GM12874 (cell line): ENCODE data around the gene NEUROD2.
A peak's percentile ranks its signal among the peaks of the same experiment; 100 is the strongest.

Experiments
- CTCF ChIP-seq: IDR thresholded peaks from 2 replicates; pipeline ENCODE4 v1.5.1; 2011; ENCODE audit warnings: low read depth, mild to moderate bottlenecking, control low read depth, low read length, moderate library complexity; ENCODE audit not compliant: insufficient read depth

The NEUROD2 gene

DNA sequence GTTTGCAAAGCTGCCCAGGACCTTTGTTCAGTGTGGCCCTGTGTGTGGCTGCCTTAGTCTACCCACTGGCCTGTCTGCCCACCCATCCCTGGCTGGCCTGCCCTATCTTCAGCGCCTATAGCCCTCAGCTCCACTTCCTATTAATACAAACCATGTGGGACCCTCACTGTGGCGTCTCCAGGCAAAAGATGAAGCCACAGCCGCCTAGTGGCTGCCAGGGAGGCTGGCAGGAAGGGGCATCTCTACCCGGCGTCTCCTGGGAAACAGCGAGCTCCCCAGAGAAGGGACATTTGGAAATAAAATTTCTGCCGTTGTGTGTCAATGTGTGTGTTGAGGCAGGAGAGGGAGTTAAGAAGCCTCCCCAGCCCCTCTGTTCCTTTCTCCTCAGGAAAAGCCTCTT lies 31.5 kb downstream of the NEUROD2 start:
- TF ChIP-seq CTCF: peak; percentile 71

DNA sequence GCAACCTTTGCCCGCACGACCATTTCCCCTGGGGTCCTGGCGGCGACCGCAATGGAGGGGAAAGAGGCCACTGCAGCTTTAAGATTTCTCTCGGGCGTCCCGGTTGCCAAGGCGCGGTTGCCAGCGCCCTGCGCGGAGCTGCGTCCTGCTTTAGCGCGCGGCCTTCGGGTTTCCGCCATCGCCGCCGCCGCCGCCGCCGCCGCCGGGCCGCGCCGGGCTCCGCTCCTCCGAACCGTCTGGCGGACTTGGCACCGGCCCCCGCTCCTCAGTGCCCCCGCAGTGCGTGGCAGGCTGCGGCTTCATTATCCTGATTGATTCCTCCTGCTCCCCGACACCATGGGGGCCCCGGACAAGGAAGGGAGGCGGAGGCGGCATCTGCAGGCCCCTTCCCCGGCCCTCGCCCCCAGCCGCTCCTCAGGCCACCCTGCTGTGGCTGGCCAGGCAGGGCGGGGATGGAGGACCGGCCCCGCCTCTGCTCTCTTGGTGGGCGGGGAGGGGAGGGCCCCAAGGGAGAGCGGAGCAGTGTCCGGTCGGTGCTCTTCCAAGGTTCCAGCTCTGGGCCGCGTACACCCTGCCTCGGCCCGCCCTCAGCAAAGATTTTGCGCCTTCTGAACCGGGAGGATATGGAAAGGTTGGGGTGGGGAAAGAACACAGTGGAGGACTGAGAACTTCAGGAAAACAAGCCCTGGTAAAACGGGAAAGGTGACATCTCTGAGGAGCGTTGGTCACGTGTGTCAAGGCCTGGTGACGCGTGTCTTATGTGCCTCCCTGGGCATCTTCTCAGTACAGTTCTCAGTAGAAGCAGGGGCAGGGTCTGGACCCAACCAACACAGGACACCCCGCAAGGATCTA lies 34.0 kb downstream of the NEUROD2 start:
- TF ChIP-seq CTCF: no peak

DNA sequence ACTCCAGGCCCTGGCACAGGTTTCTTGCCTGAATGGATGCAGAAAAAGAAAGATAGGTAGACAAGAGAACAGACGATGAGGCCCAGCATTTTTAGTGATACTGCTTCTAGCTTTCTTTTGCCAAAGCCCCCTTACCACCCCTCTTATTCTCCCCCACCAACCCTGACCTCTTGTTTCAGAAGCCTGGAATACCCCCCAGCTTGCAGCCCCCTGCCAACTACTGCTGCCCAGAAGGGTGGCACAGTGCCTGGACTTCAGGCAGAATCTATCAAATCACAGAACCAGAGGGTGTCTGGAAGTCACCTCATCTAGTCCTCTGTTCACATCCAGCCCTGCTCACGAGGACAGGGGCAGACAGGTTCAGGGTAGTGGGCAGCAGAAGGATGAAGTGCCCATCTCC lies 35.6 kb downstream of the NEUROD2 start:
- TF ChIP-seq CTCF: no peak

DNA sequence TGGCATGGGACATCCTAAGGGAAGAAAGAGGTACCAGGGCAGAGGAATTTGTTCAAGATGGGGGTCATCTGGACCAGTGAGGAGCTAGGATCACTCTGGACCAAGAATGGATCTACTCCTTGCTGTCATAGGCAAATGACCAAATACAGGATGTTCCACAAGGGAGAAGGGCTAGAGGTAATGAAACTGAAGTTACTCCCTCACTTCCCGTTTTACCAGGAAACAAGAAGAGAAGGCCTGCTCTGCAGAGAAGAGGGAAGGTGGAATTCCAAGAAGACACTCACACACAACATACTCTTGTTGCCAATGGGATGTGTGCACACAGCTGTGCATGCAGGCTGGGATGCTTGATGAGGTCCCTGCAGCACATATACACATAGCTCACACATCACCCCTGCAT lies 38.6 kb downstream of the NEUROD2 start:
- no peak for TF ChIP-seq CTCF

DNA sequence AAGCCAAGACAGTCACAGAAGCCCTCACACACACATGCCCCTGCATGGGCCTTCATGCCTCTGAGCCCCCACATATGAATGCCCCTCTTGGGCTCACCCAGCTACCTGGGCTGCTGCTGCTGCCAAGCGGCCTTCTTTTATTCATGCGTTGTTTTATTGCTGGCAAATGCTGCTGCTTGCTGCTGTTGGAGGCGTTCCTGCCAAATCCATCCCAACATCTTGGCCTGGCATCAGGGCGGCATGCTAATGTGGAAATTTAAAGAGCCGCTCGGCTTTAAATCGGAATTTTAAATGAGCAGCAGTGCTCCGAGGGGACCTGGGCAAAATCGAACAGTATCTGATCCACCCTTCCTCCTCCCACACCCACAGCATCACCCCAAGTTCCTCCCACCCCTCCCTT lies 39.0 kb downstream of the NEUROD2 start:
- TF ChIP-seq CTCF: no peak

GRCh38 chr17:39566094-39566850 lies 41.4 kb downstream of the NEUROD2 start:
- no peak for TF ChIP-seq CTCF

DNA sequence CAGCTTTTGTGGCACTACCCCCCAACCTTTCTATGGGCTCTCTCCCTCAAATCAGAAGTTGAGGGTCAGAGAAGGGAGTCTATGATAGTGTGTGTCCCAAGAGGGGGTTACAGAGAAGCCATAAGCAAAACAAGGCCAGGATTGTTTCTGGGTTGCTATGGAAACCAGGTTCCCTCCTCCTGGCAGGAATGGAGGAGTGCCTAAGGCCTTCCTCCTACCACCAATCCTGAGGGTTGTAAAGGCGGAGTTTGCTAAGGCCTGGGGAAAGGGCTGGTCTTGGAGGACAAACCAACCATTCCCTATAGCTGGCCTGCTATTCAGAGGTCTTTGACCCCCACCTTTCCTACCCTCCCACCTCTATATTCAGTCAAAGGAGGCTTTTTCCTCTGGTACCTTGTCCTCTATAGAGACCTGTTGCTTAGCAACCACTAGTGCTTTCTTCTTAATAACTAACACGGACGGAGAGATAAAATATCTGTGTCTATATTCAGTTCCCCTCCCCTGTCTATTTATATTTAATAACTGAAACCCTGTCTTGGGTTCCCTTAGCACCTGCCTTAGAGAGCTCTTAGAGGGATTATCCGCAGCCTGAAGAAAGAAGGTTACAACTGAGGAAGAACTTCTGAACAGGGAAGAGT lies 43.4 kb downstream of the NEUROD2 start:
- TF ChIP-seq CTCF: no peak
